H1 (cell line): ENCODE results near the gene SRSF1. TPM values are rescaled to one million over a fixed set of nuclear protein-coding genes. Genes with fewer than 3 reads are reported as not detected.

Source experiments
- CREB1 ChIP-seq: IDR thresholded peaks from 2 replicates; pipeline ENCODE4 v1.6.1; 2012; ENCODE audit warnings: inconsistent platforms
- POU5F1 ChIP-seq: IDR thresholded peaks from 2 replicates; pipeline ENCODE4 v1.6.1; 2011; ENCODE audit warnings: low read depth, mild to moderate bottlenecking, low read length, moderate library complexity
- RFX5 ChIP-seq: IDR thresholded peaks from 2 replicates; pipeline ENCODE4 v1.6.1; 2011; ENCODE audit warnings: low read depth, low read length, improper control_type of control experiment, borderline replicate concordance
- SAP30 ChIP-seq: fragments of 300-600 bp; sonication (generic); IDR thresholded peaks from 2 replicates; pipeline ENCODE4 v1.7.1; 2012; ENCODE audit warnings: low read length, moderate library complexity, mild to moderate bottlenecking, inconsistent platforms; ENCODE audit not compliant: insufficient read depth, insufficient replicate concordance
- TAF1 ChIP-seq: IDR thresholded peaks from 2 replicates; pipeline ENCODE4 v1.6.1; 2011; ENCODE audit warnings: mild to moderate bottlenecking, low read depth, low read length
- ZNF274 ChIP-seq: IDR thresholded peaks from 2 replicates; pipeline ENCODE4 v1.7.0; 2012; ENCODE audit warnings: low read length, borderline replicate concordance; ENCODE audit errors: extremely low read depth
- polyA plus RNA-seq, 7 experiments: library from polyadenylated mRNA; depleted of rRNA in 3 of 7; stranded (reverse) in 5 of 7; unstranded in 2 of 7; fragments of >200 nt in 5 of 7; fragments of 200-250 nt in 2 of 7; gene quantifications; 1 replicate in 5 of 7; 2 replicates in 1 of 7; 4 replicates in 1 of 7; pipeline versions ENCODE4 v1.2.1 to v1.2.3, GENCODE V29; 2011 to 2013; ENCODE audit warnings: missing spikeins in 2 of 7, mixed read lengths in 2 of 7
- total RNA-seq: library from RNA; stranded (reverse); fragmentation: NEBNext Ultra II Directional; extraction: Animal tissue kit (Norgen Biotek cat#: 25700); gene quantifications from 2 replicates; pipeline ENCODE4 v1.2.1, GENCODE V29; 2021
- TF ChIP-seq, protein P1 (sequence below): IDR thresholded peaks from 2 replicates; pipeline ENCODE4 v1.6.1; 2012; ENCODE audit warnings: inconsistent platforms

SRSF1 gene
- total and polyA plus RNA-seq, 2 of the 8 experiments (the other 6 are each of a cell fraction or from before 2014, with no cell fraction given) = 149 to 429 TPM

GRCh38 chr17:58005728-58006559, 1.1 kb downstream of the SRSF1 start (continued):
- no peak for TF ChIP-seq ZNF274
- TF ChIP-seq POU5F1 = no peak
- TF ChIP-seq, protein P1, sequence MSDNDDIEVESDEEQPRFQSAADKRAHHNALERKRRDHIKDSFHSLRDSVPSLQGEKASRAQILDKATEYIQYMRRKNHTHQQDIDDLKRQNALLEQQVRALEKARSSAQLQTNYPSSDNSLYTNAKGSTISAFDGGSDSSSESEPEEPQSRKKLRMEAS = no peak
- no peak for TF ChIP-seq CREB1
- TF ChIP-seq SAP30 = no peak
- TF ChIP-seq TAF1 = no peak
- TF ChIP-seq RFX5 = no peak
